Ascending aorta (tissue), 2 donors: Measurements from ENCODE around the gene ARVCF. TPM values are rescaled to one million over a fixed set of nuclear protein-coding genes. Genes with fewer than 3 reads are reported as not detected.

Experiments
- DNase-seq, 2 donors: peaks; one replicate each; pipeline ENCODE4 v3.0.0-alpha.2; 2019; ENCODE audit warnings: low spot score in 2 of 2
- H3K27ac ChIP-seq, 2 donors: fragments of 200-600 bp; sonication (generic); one replicate each; pipeline ENCODE4 v1.5.1; 2016 to 2017; ENCODE audit warnings: mild to moderate bottlenecking in 1 of 2
- H3K27me3 ChIP-seq: fragments of 200-600 bp; sonication (generic); one replicate; pipeline ENCODE4 v1.5.1; 2017
- H3K36me3 ChIP-seq, 2 donors: fragments of 200-600 bp; sonication (generic); one replicate each; pipeline ENCODE4 v1.5.1; 2016
- H3K4me1 ChIP-seq, 2 donors: fragments of 200-600 bp; sonication (generic); one replicate each; pipeline ENCODE4 v1.5.1; 2016 to 2017; ENCODE audit warnings: mild to moderate bottlenecking in 1 of 2
- H3K4me3 ChIP-seq, 2 donors: fragments of 200-600 bp; sonication (generic); one replicate each; pipeline ENCODE4 v1.5.1; 2016 to 2017; ENCODE audit warnings: mild to moderate bottlenecking in 1 of 2
- H3K9me3 ChIP-seq, 2 donors: fragments of 200-600 bp; sonication (generic); one replicate each; pipeline ENCODE4 v1.5.1; 2016
- CTCF ChIP-seq, 3 experiments: fragments of 200-600 bp in 2 of 3; fragments of 450-650 bp in 1 of 3; sonication (generic) in 2 of 3; IDR thresholded peaks; one replicate each; pipeline ENCODE4 v1.5.1; 2016 to 2019; ENCODE audit warnings: antibody characterized with exemption in 3 of 3, mild to moderate bottlenecking in 1 of 3, moderate library complexity in 1 of 3
- intact Hi-C: fragments of 100-400 bp; cut with DNase I; formaldehyde crosslinking; loops from one replicate; pipeline ENCODE4 v1.15.1; 2023
- total RNA-seq: library from RNA; depleted of rRNA; stranded (reverse); fragments of >200 nt; gene quantifications from one replicate; pipeline ENCODE4 v1.1.0, GENCODE V29; 2016

The ARVCF gene
- total RNA-seq, 1 donor from 2014 or later, result 252 TPM

- TF ChIP-seq CTCF (IDR thresholded peaks at IDR 0.05), result no peak
- Histone ChIP-seq H3K4me3 (no peak overlapping the region), H3K4me1 (peaks cover 7 to 18% of the 10 kb centered on the region in 2 donors), H3K27ac (no peak overlapping the region), H3K9me3 (no peaks in the 10 kb centered on the region), H3K27me3 (no peaks in the 10 kb centered on the region), H3K36me3 (no peaks in the 10 kb centered on the region)
- intact Hi-C loops, result no loop called here
- DNase-seq, result no peak
Measured at GRCh38 chr22:20003304-20003703, 13.3 kb downstream of the ARVCF start.

- no peak for TF ChIP-seq CTCF (IDR thresholded peaks at IDR 0.05)
- Histone ChIP-seq H3K36me3 (no peaks in the 10 kb centered on the region), H3K27ac (no peak overlapping the region), H3K4me3 (no peak overlapping the region), H3K27me3 (no peaks in the 10 kb centered on the region), H3K4me1 (peaks cover 8 to 21% of the 10 kb centered on the region in 2 donors), H3K9me3 (no peaks in the 10 kb centered on the region)
- intact Hi-C loops, result no loop called here
- no peak for DNase-seq
Measured at GRCh38 chr22:20002636-20003035, 14.0 kb downstream of the ARVCF start.

GRCh38 chr22:20002128-20002527, 14.5 kb downstream of the ARVCF start:
- no peaks in the 10 kb centered on the region for H3K27me3 ChIP-seq
- H3K27ac ChIP-seq, result no peak overlapping the region
- no peak for DNase-seq
- no peak for TF ChIP-seq CTCF (IDR thresholded peaks at IDR 0.05)
- no peak overlapping the region for H3K4me3 ChIP-seq
- intact Hi-C loops, result no loop called here
- H3K4me1 ChIP-seq, result peaks cover 8 to 24% of the 10 kb centered on the region in 2 donors
- H3K36me3 ChIP-seq, result no peaks in the 10 kb centered on the region
- no peaks in the 10 kb centered on the region for H3K9me3 ChIP-seq

- Histone ChIP-seq H3K4me3 (no peak overlapping the region), H3K9me3 (no peaks in the 10 kb centered on the region), H3K27ac (no peak overlapping the region), H3K36me3 (no peaks in the 10 kb centered on the region), H3K4me1 (peaks cover 11 to 33% of the 10 kb centered on the region in 2 donors), H3K27me3 (no peaks in the 10 kb centered on the region)
- DNase-seq, result no peak
- intact Hi-C loops, result no loop called here
- TF ChIP-seq CTCF (IDR thresholded peaks at IDR 0.05), result no peak
Measured at GRCh38 chr22:20001082-20001638, 15.5 kb downstream of the ARVCF start.

GRCh38 chr22:20000246-20001081, 16.2 kb downstream of the ARVCF start:
- no peaks in the 10 kb centered on the region for H3K36me3 ChIP-seq
- peaks cover 14 to 40% of the 10 kb centered on the region in 2 donors for H3K4me1 ChIP-seq
- no peak overlapping the region for H3K4me3 ChIP-seq
- no peak for TF ChIP-seq CTCF (IDR thresholded peaks at IDR 0.05)
- DNase-seq, result no peak
- no peaks in the 10 kb centered on the region for H3K9me3 ChIP-seq
- intact Hi-C loops, result no loop called here
- H3K27me3 ChIP-seq, result no peaks in the 10 kb centered on the region
- H3K27ac ChIP-seq, result no peak overlapping the region
